ENCODE measurements around the gene C17orf100. TPM values are rescaled to one million over a fixed set of nuclear protein-coding genes. Genes with fewer than 3 reads are reported as not detected.

C17orf100 gene
- total and polyA plus RNA-seq, 8 donors = 1.3 to 7.6 (median 5.6) TPM

DNA sequence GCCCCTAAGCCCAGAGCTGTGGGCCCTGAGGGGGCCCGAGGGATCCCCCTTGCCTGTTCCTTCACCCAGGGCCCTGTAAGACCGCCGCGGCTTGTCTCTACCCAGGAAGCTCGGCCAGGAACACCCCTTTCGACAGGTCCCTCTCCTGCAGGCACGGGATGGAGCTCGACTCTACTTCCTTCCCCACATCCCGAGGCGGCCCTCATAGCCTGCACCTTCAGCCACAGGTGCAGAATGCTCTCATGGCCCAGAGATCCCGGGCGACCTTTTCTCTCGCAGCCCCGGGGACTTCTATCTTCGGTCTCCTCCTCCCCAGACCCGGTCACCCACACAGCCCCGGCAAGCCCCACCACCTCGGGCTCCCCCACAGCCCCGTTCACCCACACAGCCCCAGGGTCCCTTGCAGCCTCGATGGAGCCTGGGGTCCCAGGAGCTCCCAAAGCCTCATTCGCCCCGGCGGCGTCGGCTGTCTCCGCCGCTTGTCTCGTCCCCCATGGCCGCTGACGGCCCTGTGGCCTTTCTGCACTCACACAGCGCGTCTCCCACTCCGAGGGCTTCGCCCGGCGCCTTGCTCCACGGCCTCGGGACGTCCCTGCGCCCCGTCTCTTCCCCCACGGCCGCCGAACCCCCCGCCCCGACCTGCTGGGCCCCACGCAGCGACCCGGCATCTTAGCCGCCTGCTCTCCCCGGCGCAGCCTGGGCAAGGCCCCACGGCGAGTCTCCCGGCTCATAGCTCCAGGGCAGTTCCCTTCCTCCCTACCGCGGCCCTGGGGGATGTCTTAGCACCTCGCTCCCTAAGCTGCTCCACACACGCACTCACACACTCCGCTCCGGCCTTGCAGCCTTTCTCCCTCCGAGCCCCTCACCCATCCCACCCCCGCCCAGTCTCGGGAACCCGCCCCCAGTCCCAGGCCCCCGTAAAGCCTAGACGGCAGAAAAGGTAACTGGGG lies 11.7 kb upstream of the C17orf100 start:
- peak in 1 of 4 donors; percentile 87 for DNase-seq
- intact Hi-C loops (cut with DNase I) = no loop called here

DNA sequence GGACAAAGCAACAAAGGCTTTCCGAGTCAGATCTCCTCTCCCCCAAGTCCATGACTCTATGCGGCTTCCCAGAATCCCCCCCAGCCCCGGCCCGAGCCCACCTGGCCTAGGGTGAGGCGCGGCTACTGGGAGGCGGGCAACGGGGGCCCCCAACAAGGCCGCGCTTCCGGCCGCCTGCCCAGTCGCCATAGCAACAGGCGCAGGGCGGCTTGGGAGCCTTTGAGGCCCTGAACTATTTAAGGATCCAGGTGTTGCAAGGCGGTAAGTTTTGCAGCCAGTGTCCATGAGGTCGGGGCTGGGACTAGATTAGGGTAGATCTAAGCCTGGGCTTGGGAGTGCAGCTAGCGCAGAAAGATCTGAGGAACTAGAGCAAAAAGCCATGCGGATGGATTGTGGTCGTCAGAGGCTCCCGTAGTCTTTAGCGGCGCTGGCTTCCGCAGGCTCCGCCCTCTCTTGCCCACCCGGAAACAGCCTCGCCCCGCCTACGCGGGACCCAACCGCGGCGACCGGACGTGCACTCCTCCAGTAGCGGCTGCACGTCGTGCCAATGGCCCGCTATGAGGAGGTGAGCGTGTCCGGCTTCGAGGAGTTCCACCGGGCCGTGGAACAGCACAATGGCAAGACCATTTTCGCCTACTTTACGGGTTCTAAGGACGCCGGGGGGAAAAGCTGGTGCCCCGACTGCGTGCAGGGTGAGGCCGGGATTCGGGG lies 10.9 kb upstream of the C17orf100 start, which contains the start of the genes KIAA0753 and TXNDC17:
Gene KIAA0753, minus strand, starts transcription at position 176 of the 711 bp plus-strand sequence. CDS start 5,608 bp downstream, outside the sequence.
Gene TXNDC17, plus strand, starts transcription at position 525 of the 711 bp plus-strand sequence. Its CDS starts 23 bp downstream, at position 548.
- no peaks in the 10 kb centered on the region for H3K9me3 ChIP-seq
- no peaks in the 10 kb centered on the region for H3K27me3 ChIP-seq
- H3K4me3 ChIP-seq = peak within 1 kb of the TSS; percentile 77 to 85
- H3K27ac ChIP-seq = peak within 1 kb of the TSS; percentile 83 to 90
- peaks cover 4 to 30% of the 10 kb centered on the region in 2 donors for H3K4me1 ChIP-seq
- TF ChIP-seq, protein P1, sequence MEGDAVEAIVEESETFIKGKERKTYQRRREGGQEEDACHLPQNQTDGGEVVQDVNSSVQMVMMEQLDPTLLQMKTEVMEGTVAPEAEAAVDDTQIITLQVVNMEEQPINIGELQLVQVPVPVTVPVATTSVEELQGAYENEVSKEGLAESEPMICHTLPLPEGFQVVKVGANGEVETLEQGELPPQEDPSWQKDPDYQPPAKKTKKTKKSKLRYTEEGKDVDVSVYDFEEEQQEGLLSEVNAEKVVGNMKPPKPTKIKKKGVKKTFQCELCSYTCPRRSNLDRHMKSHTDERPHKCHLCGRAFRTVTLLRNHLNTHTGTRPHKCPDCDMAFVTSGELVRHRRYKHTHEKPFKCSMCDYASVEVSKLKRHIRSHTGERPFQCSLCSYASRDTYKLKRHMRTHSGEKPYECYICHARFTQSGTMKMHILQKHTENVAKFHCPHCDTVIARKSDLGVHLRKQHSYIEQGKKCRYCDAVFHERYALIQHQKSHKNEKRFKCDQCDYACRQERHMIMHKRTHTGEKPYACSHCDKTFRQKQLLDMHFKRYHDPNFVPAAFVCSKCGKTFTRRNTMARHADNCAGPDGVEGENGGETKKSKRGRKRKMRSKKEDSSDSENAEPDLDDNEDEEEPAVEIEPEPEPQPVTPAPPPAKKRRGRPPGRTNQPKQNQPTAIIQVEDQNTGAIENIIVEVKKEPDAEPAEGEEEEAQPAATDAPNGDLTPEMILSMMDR (IDR thresholded peaks at IDR 0.05) = no peak
- intact Hi-C loops (cut with DNase I) = no loop called here
- peaks cover 0 to 27% of the 10 kb centered on the region in 2 donors for H3K36me3 ChIP-seq
- DNase-seq (peak; percentile 93 to 97 (median 94)), ATAC-seq (peak; percentile 95)

More for the DNA sequence above, 11.7 kb upstream of the C17orf100 start:
- H3K36me3 ChIP-seq = peaks cover 0 to 21% of the 10 kb centered on the region in 2 donors
- peak overlapping the region; percentile 77 to 85 for H3K4me3 ChIP-seq
- ATAC-seq = peak; percentile 56
- H3K27me3 ChIP-seq = no peaks in the 10 kb centered on the region
- peaks cover 4 to 30% of the 10 kb centered on the region in 2 donors for H3K4me1 ChIP-seq
- H3K27ac ChIP-seq = peak overlapping the region; percentile 83 to 90
- no peaks in the 10 kb centered on the region for H3K9me3 ChIP-seq
- TF ChIP-seq, protein P1 (IDR thresholded peaks at IDR 0.05) = no peak

DNA sequence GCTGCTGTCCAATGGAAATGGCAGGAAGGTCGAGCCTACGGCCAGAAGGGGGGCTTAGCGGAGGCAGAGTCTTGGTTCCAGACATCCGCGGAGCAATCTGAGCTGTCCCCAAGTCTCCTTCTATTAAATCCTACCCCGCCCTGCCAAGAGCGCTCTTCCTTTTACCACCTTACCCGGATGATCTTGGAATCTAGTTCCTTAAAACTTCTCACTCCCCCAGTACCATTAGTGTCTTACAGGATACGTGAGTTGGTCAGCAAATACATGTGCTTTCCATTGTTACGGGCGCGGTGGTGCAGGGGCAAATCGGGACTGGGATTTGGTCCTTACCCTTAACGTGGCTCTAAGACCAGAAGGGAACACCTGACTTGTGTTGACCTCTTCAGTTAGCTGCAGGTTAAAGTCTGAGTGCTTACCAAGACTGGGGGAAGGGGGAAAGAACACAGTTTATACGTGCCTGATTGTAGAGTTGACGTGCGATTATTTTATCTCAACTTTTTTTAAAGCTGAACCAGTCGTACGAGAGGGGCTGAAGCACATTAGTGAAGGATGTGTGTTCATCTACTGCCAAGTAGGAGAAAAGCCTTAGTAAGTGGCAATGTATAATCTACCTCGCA lies 10.2 kb upstream of the C17orf100 start:
- DNase-seq (peak in 1 of 4 donors; percentile 69), ATAC-seq (peak; percentile 56)
- intact Hi-C loops (cut with DNase I) = no loop called here
- Histone ChIP-seq H3K27me3 (no peaks in the 10 kb centered on the region), H3K27ac (peak overlapping the region; percentile 83 to 90), H3K9me3 (no peaks in the 10 kb centered on the region), H3K36me3 (peaks cover 0 to 34% of the 10 kb centered on the region in 2 donors), H3K4me3 (peak overlapping the region; percentile 77 to 85), H3K4me1 (peaks cover 4 to 30% of the 10 kb centered on the region in 2 donors)
- TF ChIP-seq, protein P1 (IDR thresholded peaks at IDR 0.05) = no peak

DNA sequence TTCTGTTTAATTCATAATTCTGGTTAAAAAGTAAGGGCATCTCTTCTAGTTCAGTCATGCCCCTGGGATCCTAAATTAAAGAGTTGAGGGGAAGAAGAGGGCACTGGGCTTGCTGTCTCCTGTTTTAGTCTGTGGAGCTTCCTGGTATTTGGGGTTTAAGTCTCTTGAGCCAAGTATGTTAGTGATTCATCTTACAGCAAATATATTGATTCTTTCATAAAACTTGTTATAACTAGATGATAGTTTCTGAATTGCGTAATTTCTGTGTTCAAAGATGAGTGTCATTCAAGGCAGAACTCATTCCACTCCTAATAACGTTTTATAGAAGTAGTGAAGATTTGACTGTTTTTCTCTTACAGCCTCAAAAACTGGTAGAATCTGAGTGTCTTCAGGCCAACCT lies 9.0 kb upstream of the C17orf100 start:
- H3K36me3 ChIP-seq = peaks cover 0 to 44% of the 10 kb centered on the region in 2 donors
- no peaks in the 10 kb centered on the region for H3K9me3 ChIP-seq
- H3K27ac ChIP-seq = no peak overlapping the region
- TF ChIP-seq, protein P1 (IDR thresholded peaks at IDR 0.05) = no peak
- DNase-seq = no peak
- no peaks in the 10 kb centered on the region for H3K27me3 ChIP-seq
- peak overlapping the region in 1 of 2 donors; percentile 77 for H3K4me3 ChIP-seq
- H3K4me1 ChIP-seq = peaks cover 4 to 33% of the 10 kb centered on the region in 2 donors
- no peak for ATAC-seq
- intact Hi-C loops (cut with DNase I) = no loop called here
